Activated gamma-delta T cell (primary cell): ENCODE data around the gene PELI2.

Experiments used
- DNase-seq: peaks from one replicate; lab custom pipeline; 2025; lab: John Stamatoyannopoulos, UW

The PELI2 gene

DNA sequence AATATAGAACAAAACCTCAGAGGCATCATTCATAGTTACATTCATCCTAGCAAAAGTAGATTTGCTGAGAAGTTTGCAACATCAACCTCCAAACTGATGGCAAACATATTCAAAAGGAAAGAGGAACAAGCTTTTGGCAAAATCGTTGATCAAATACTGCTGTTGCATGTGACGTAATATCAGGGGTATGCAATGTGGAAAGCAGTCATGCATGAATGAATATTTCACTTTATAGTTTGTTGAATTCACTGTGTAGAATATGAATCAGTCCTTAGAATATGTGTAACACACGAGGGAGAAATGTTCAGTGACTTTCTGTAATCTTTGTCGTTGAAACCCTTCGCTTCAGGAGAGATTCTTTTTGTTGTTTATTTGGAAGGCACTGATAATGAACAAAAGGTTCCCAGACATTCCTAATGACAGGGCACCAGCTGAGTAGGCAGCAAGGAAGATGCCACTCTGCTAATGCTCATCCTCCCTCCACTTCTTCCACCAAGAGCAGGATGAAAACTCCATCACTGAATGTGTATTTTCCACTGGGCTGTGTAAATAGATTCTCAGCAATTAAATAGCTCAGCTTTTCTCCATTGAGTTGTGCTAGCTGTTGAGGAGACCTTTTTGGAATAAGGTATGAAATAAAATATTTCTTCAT, 126.1 kb downstream of the PELI2 start:
- no peak for DNase-seq

GRCh38 chr14:56247495-56248200, 129.4 kb downstream of the PELI2 start:
- no peak for DNase-seq

GRCh38 chr14:56248442-56248841, 130.2 kb downstream of the PELI2 start:
- DNase-seq = no peak

DNA sequence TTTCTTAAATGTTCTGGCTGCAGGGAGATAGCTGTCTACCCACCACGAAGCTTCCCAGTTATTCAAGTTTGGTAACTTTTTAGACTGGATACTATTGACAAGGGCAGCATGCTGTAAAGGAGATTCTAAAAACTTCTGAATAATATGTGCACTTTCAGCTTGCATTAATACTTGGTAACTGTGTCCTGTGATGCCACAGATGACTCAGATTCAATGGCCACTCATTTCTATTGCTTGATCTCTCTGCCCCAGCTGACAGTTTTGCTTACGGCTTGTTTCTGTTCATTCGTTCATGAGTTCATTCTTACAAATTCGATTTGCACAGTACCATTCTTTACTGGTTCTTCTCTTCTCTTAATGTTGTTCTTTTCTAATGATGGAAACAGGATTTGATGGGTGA, 142.8 kb downstream of the PELI2 start:
- DNase-seq = no peak

DNA sequence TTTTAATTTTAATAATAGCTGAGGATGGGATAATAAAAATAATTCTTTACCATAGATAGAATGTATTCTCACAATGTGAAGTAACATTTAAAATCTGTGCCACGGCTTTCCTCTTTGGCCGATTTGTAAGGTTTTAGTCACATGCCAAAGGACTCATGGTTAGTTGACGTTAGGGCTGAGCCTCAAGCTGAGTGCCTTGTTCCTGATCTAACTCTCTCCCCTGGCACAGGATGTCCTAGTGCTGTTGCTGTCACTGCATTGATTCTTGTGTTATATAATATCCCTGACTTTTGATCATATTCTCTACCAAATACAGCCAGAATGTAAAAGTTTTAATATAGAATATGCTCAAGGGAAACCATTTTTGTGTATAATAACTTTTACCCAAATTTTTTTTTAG, 144.3 kb downstream of the PELI2 start:
- no peak for DNase-seq

GRCh38 chr14:56268039-56268438, 149.8 kb downstream of the PELI2 start:
- DNase-seq = no peak

- no peak for DNase-seq
Observed at GRCh38 chr14:56268673-56269072, 150.5 kb downstream of the PELI2 start.

DNA sequence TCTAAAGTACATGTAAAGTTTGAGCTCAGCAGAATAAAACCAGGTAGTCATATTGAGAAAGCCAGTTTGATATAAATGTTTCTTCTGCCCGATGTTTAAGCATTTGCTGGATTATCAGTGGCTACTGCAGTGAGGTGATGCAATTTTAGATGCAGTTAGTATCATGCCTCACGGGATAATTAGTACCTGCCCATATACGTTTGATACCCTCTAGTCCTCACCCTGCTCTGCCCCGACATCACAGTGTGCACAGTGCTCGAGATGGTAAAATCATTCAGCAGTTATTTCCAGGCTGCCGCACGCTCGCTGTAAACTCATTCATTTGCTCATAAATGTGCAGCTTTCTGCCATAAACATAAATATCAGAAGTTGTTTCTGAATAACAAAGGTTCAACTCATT, 152.7 kb downstream of the PELI2 start:
- no peak for DNase-seq

DNA sequence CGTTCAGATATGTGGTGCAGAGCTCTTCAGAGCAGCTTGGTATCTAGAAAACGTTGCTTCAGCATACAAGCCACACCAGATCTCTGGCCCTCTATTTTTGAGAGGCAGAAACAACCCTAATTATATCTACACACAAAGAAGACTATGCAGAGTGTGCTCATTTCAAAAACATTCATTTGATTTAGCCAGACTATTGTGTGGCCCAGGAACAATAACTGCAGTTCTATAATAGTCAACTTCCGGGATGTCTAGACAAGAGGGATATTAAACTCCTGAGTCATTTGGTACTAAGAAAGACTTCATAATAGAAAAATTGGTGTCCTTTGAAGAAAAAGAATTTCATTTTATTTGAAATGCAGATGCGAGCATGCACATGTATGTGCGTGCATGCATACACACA, 153.8 kb downstream of the PELI2 start:
- DNase-seq = no peak

DNA sequence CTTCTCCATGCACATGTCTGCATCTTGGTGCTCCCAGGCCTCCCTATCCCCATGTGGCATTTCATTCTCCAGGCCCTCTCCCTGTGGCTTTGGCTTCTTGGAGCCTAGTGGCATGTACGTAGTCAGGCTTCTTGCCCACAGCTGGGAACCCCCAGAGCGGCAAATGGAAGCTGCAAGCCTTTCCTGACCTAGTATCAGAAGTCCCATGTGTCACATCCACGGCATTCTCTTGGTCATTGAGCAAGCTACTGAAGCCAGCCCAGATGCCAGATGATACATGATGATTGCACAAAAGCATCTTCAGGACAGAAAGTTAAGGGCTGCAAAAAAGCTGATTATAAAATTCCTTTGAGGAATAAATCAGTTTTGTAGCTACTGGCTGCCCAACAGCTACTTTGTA, 154.9 kb downstream of the PELI2 start:
- no peak for DNase-seq

DNA sequence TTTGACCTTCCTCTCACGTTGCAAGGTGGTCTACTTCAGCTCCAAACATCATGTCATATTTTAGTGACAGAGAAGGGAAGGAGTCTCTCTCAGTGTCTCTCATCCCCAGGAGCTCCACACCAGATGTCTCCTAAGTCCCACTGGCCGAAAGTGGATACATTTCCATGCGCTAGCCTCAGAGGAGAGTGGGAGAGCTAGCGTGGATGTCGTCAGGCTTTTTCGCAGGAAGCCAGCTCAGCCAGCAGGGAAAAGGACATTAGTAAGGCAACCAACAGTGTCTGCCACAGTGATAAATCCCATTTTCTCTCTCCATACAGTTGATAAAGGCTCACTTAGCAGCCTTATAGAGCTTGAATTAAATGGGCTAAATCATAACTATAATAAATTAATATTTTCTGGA, 155.7 kb downstream of the PELI2 start:
- DNase-seq = no peak

DNA sequence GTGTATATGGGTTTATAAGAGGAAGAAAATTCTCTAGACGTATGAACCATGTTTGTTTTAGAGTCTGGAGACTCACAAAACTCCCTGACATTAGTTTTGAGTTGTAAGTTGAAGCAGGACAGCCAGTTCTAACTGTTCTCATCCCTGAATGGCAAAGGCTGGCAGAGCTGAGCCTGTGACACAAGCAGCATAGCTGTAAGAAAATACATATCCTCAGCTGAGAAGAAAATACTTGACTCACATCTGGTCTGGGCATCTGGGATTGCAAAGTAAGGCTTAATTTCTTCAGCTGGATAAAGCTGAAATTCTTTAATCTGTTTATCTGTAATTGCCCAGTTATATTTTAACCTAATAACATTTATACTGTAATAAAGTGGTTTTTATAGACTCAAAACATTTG, 156.3 kb downstream of the PELI2 start:
- DNase-seq = no peak

GRCh38 chr14:56276108-56276507, 157.9 kb downstream of the PELI2 start:
- DNase-seq = no peak

- no peak for DNase-seq
Observed at GRCh38 chr14:56278383-56278782, 160.2 kb downstream of the PELI2 start.

DNA sequence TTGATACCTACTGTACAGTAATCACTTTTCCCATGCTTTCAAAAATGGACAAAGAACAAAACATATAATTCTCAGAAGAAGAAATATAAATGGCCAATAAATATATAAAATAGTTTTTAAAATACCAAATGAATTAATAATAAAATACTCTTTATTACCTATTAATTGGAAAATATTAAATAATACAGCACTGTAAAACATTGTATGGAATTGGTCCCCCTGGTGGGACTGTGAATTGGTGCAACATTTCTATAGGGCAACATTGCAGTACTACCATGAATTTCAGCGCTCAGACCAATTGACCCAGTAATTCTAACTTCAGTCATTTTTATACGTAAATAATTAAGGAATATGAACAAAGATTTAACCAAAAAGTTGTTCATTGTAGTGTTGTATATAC, 162.6 kb downstream of the PELI2 start:
- no peak for DNase-seq

DNA sequence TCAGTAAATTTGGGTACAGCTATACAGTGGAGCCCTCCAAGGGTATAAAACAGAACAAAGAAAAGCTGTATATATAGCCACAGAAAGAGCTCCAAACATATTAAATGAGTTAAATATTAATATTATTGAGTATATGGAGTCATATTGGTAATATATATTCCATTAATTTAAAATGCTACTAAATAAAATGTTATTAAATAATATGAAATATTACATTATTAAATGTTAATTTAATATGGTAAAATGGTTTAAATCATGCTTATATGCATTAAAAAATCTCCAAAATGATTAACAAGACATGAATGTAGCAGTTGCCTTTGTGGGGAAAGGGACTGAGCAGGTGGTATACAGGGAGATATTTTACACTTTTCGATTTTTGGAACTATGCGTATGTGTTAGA, 164.0 kb downstream of the PELI2 start:
- no peak for DNase-seq

- no peak for DNase-seq
Observed at GRCh38 chr14:56284641-56285040, 166.4 kb downstream of the PELI2 start.

- no peak for DNase-seq
Observed at GRCh38 chr14:56289155-56289554, 170.9 kb downstream of the PELI2 start.

DNA sequence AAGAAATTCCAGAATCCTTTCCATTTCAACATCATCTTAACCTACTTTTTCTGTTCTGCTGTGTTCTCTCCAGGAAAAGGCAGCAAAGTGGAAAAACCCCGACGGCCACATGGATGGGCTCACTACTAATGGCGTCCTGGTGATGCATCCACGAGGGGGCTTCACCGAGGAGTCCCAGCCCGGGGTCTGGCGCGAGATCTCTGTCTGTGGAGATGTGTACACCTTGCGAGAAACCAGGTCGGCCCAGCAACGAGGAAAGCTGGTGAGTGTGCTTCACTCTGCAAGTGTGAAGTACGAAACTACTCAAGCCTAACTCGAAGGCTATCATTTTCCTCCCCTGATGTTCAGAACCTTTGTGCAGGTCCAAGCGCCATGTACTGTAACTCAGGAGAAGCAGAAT, 172.0 kb downstream of the PELI2 start:
- no peak for DNase-seq

DNA sequence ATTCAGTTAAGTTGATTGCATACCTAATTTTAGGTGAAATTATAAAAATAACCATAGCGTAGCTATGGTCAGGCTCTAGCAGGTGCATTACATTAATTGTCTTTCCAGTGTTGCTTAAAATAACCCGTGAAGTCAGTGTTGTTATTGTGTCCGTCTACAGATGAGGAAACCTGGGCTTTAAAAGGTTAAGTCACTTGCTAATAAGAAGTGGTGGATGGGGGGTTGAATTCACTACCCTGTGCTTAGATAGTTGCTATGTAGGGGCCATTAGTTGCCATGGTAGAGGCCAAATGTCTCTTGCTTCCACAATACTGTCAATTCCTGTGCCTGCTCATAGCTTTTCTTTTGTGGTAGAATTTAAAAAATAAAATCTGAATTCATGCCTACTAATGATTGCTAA, 174.8 kb downstream of the PELI2 start:
- DNase-seq = no peak

DNA sequence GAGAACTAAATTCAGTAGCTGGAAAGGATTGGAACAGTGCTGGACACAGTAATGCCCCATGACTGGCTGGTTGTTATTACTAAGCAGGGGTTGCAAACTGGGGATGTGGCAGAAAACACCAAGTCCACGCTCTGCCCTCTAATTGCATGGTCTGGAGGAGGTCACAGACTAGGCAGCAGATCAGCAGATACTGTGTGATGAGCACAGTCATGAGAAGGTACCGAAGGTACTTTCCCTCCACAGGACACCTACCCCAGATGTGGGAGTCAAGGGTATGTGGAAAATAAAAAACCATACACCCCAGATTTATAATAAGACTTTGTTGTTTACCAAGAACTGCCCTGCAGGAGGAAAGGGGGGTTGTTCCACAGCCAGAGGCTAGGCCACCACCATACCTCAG, 175.3 kb downstream of the PELI2 start:
- no peak for DNase-seq

DNA sequence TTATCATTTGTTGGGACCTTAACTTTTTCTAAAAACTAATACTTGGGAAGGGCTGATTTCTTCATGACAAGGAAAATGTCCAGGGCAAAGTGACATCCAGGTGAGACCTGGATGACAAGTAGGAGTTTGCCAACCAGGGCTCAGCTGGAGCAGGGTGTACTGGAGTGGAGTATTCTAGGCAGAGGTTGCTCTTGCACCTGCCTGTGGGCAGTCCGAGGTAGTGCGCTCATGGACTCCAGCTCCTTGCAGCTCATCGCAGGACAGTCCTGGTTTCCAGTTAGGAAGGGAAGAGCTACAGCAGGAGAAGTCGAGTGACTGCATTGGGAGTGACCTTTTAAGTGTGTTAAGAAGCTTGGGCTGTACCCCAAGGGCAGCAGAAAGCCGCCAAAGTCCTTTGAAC, 175.9 kb downstream of the PELI2 start:
- no peak for DNase-seq

GRCh38 chr14:56295743-56296142, 177.5 kb downstream of the PELI2 start:
- no peak for DNase-seq

DNA sequence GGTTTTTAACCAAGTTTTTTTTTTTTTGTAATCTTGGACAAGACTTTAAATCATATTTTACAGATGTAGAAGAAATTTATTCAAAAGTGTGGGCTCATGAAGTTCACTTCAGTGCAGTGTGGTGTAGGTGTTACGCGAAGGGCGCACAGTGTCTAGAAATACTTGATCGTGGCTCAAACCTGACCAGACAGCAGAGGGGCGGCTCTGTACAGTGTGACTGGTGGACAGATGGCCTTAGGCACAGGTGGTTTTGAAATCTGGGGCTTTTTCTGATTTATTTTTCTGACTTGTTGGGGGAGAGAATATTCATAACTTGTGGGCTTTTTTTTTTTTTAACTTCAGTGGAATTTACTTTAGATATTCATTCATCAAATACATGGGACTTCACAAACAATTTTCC, 179.2 kb downstream of the PELI2 start:
- no peak for DNase-seq
